EH (cell line): ENCODE measurements around the gene EDA.

Experiments
- DNase-seq: peaks from one replicate; pipeline ENCODE4 v3.0.0-alpha.2; 2015; ENCODE audit warnings: low read depth

The EDA gene

DNA sequence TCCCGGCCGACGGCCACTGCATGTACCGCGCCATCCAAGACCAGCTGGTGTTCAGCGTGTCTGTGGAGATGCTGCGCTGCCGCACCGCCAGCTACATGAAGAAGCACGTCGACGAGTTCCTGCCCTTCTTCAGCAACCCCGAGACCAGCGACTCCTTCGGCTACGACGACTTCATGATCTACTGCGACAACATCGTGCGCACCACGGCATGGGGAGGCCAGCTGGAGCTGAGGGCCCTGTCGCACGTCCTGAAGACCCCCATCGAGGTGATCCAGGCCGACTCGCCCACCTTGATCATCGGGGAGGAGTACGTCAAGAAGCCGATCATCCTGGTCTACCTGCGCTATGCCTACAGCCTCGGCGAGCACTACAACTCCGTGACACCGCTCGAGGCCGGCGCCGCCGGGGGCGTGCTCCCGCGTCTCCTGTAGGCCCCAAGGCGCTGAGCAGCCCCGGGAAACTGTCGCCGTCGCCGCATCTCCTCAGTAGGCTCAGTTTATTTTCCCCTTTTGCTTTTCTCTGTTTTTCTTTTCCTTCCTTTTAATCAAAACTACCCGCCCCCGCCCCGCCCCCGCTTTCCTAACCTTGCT, 447.1 kb downstream of the EDA start:
- DNase-seq: no peak

DNA sequence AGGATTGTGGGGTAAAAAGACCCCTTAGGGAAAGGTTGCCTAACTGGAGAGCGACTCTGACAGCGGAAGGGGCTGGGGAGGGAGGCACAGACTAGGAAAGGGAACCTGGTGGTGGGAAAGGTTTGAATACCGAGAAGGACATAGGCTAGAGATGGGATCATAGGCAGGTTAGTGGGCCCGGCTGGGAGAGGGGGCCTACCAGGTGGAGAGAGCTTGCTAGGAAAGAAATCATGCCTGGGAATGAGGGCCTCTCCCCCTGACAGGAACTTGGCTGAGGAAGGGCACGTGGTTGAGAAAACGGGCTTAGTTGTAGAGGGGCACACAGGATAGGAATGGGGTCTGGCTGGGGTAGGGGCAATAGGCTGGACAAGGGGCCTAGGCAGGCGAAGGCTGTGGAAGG, 450.7 kb downstream of the EDA start:
- no peak for DNase-seq

DNA sequence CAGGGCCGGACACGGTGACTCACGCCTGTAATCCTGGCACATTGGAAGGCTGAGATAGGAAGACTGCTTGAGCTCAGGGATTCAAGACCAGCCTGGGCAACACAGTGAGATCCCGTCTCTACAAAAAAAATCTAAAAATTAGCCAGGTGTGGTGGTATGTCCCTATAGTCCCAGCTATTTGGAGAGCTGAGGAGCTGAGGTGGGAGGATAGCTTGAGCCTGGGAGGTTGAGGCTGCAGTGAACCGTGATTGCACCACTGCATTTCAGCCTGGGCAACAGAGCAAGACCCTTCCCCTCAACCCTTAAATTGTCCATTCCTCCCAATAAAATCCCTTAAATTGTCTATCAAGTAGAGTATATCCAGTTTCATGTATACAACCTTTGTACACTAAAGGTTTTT, 463.4 kb downstream of the EDA start:
- no peak for DNase-seq

DNA sequence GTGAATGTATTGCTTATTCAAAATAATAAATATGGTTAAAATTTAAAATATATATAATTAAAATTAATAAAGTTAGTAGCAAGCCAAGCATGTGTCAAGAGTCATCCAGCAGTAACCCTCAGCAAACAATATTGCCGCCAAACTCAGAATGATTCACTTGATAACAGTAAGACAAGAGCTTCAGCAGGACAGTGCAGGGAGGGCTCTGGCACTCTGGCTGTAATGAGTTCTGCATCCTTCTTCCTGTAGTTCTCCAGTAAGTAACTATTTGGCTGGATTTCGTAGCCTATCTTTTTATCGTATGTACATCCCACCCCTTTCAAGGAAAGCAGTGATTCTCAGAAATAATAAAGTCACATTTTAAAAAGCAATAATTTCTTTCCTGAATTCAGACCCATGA, 464.0 kb downstream of the EDA start:
- DNase-seq: no peak

DNA sequence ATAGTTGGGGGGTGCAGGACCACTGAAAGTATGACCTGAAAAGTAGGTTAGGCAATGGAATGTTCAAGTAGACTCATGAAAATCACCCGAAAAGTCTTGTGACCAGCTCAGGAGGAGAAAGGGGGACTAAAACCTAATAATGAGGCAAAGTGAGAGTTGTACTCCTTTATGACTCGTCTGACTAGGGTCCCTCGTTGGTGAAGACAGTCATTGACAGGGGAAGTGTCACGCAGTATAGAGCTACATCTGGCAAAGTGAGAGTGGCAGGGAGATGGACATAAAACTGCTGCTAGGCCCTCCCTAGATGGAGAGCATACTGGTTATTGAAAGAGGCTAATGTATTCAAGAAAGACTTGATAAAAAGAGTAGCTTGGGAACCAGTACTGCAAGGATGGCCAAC, 466.8 kb downstream of the EDA start:
- DNase-seq: no peak

DNA sequence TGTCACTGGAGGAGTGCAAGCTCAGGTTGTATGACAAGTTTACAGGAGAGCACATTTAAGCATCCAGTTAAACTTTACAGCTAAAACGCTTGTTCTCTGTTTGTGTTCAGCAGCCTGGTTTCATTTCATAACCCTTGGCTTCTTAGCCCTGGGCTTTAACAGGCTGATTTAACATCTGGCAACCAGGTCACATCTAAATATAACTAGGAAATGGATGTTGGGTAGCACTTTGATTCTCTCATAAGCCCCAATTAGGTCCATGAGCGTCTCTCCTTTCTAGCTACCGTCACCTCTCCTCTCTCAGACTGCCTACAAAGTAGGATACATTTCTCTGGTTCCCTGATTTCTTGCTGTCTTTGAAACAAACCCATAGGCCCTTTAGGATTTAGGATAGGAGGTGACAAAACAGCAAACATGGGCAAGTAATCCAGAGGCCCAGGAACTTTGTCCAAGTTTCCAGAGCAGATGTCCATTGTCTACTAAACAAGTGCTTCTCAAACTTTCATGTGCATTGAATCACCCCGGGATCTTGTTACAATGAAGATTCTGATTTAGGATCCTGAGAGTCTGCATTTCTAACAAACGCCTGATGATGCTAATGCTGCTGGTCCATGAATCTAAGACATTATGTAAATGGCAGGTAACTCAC, 468.8 kb downstream of the EDA start:
- no peak for DNase-seq

DNA sequence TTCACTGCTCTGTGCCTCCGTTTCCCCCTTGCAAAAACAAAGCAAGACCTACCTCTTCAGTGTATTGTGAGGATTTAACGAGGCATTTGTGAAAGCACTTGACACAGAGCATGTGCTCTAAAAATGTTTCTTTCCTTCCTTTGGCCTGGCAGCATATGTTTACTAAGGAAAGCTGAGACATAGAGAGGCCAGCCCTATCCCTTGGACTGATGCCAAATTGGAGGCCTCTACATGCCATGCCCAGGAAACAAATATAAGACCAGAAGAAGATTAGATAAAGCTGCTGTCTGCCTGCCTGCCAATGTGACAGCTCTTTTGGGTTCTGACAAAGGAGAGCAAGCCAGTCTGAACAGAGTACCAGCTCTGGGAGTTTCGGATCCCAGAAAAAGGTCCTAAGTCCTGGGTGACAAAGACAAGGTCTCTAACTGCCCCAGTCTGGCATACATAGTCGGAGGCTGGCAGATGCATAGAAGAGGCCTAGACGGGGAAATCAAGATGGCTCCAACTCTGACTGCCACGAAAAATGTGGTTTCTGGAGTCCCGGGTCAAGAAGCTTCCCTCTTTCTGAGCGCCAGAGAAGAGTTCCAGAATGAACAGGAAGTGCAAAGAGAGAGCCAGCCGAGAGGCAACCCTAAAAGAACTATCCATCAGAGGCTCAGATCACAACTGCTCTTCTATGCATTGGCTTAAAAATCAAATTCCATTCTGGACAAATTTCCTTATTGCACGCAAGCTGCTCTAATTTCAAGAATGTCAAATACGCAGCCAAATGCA, 472.1 kb downstream of the EDA start:
- DNase-seq: peak; percentile 58

DNA sequence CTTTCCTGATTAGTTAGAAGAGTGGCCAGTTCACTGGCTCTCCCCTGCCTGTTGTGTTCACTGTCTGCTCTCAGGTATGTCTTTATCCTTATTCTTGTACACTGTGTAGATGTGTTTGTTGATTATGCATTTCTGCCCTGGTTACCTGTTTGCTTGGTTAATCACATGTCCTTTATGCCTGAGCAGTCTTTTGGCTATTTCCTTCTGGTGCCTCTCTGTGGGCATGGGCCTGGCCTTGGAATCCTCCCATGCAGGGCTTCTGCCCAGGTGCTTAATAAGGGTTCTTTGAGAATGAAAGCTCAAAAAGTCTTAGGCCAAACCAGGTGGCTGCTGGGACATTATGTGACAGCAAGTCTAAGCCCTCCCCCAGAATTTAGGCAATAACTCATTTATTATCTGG, 472.8 kb downstream of the EDA start:
- DNase-seq: no peak
